GM21529 (cell line): Measurements from ENCODE around the gene SPIRE1.

ENCODE experiments used
- ATAC-seq: cut with Tn5 transposase; IDR thresholded peaks from one replicate; pipeline ENCODE4 v1.9.1; 2021; ENCODE audit not compliant: unreplicated experiment

SPIRE1 gene

DNA sequence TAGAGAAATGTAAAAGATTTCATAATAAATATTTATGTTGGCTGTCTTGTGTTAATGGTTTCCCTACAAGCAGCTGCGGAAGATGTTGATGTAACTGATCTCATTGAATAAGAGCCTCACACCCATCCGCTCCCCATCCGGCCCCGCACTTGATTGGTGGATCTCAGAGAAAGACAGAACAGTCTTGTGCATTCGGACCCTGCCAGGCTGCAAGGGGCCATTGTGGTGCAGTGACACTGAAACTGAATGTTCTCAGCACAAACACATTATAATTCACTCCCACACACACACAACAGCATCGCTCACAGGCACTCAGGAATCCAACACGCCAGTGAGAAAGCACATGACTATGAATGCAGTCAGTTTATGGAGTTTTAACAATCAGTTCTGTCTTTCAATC is 202.4 kb downstream of the SPIRE1 start:
- no peak for ATAC-seq

DNA sequence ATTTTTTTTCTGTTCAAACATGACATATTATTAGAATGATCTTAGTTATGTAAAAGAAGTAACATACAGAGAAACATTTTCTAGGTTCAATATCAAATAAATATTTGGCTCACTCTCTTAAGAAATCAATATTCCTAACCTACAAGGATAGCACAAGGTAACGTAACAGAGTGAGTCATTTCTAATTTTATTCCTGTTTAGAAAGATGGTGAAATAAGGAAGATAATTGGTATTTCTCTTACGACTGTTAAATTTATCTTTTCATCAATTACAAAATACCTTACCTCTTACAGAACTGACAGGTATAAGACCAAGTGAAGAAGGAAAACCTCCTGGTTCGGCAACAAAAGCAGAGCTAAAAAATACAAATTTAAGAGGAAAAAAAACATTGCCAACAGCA is 205.1 kb downstream of the SPIRE1 start:
- ATAC-seq = no peak

DNA sequence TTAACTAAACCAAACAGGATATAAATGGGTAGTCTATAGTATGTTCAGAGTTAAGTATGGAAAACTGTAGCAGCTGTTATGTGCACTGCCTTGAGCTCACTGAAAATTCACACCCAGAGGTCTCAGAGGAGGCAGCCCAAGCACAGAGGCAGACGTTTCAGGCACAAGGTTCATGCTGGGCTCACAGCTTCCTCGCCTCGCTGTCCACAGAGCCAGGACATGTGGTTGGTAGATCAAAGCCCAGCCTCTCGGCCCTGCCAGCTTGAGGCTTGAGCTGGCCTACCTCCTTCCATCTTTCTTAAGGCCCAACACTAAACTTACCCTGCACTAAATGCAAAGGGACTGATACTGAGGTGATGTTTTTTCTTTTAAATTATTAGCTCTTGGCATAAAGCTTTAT is 206.5 kb downstream of the SPIRE1 start:
- ATAC-seq = no peak

DNA sequence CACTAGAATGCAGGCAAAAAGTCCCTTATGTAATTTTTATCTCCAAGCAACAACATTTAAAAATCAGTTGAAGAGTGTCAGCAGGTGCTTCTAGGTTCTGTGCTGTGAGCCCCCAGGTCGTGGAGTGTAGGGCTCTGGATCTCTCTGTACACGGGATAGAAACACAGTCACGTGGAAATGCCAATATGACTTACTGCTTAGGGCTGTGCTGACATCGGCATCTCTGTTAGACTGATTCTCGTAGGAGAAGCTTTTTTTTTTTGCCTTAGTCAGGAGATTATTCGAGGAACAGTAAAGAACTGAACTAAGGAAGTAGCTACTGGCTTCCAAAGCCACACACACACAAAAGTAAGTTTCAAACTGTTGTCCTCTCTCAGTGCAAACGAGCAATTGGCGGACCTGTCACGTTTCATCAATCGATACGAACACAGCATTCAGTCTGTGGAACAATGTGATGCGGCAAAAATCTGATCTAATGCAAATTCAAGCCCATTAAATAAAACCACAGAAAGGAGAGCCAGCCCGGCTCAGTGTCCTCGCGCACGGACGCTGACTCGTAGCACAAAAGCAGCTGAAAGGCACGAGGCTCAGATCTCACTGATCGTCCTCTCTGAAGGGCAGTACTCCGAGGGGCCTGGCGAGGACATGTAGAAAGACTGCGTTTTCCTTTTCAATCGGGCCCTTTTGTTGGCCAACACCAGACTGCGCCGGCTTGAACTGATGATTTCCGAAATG is 208.7 kb downstream of the SPIRE1 start:
- no peak for ATAC-seq

DNA sequence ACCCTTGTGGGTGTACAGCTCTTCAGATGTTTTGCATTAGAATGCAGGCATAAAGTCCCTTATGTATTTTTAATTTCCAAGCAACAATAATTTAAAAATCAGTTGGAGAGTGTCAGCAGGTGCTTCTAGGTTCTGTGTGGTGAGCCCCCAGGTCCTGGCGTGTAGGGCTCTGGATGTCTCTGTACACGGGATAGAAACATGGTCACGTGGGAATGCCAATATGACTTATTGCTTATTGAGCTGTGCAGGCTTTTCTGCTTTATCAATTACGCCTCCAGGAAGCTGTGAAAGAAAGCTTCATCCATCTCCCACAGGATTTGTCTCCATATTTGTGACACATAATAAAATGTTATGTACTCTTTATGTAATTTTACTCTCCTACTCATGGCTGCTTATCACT is 212.4 kb downstream of the SPIRE1 start:
- no peak for ATAC-seq

DNA sequence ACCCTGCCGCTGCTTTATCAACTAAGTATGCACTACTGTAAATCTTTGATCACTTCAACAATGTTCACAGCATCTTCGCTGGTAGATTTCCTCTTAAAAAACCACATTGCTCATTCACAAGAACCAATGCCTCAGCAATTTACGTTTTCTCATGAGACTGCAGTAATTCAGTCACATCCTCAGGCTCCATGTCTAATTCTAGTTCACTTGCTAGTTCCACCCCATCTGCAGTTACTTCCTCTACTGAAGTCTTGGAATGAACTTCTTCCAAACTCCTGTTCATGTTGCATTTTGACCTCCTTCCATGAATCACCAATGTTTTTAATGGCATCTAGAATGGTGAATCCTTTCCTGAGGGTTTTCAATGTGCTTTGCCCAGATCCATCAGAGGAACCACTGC is 214.4 kb downstream of the SPIRE1 start:
- ATAC-seq = no peak

DNA sequence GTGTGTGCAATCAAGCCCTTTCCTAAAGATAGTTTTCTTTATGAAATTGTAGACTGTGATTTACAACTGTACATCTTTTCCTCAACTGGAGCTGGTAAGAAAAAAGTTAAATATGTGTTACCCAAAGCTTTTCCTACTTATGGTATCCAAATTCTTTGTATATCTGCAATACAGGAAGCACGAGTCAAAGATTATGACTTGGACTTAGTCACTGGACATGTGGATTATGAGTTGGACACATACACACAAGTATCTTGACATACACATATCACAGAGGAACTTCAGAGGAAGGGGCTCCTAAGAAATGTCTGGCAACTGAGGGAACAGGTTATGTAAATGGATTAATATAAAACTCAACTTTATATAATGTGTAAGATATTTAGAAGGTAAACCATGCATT is 215.0 kb downstream of the SPIRE1 start:
- ATAC-seq = no peak

DNA sequence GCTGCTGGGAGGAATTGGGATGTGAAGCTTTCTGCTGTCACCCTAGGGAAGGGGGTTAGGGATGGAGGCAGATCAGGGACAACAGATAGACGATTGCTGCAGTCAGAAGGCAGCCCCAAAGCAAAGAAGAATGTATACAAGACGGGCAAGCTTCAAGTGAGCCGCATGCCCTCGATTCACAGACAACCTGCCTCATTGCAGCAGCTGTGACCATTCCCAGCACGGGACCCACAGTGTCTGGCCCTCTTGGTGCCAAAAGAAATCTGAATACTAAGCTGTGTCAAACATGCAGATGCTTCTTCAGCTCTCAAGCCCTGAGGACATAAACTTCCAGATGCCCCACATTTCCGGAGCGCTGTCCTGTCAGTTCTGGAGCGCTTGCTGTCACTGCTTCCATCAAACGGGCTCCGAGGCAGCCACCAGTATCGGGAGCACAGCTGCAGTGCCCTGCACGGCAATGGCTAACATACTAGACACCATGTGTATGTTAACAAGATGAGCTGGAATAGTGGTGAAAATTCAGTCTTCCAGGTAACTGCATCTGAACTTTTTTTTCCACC is 216.4 kb downstream of the SPIRE1 start:
- no peak for ATAC-seq

DNA sequence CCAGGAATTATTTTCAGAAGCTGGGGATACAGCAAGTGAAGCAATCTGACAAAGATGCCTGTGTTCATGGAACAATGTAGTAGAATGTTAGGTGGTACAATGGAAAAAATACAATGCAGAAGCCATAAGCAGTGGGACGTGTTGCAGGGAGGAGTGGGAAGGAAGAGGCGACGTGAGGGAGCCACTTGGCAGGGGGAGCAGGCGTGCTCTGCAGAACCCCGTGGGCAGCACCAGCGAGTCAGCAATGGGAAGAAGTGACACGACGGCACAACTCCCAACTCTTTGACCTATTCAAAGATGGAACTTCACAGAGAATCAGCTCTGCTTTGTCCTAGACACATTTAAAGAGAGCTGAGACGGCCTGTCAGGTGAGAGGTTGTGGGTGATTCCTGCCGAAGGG is 219.7 kb downstream of the SPIRE1 start:
- no peak for ATAC-seq

DNA sequence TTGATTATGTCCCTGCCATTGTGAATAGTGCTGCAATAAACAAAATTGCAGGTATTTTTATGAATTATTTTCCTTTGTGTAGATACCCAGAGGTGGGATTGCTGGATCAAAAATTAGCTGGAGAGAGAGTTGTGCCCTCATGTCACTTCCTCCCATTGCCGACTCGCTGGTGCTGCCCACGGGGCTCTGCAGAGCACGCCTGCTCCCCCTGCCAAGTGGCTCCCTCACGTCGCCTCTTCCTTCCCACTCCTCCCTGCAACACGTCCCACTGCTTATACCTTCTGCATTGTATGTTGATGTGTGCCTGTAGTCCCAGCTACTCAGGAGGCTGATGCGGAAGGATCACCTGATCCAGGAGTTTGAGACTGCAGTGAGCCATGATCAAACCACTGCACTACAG is 222.0 kb downstream of the SPIRE1 start:
- ATAC-seq = no peak

DNA sequence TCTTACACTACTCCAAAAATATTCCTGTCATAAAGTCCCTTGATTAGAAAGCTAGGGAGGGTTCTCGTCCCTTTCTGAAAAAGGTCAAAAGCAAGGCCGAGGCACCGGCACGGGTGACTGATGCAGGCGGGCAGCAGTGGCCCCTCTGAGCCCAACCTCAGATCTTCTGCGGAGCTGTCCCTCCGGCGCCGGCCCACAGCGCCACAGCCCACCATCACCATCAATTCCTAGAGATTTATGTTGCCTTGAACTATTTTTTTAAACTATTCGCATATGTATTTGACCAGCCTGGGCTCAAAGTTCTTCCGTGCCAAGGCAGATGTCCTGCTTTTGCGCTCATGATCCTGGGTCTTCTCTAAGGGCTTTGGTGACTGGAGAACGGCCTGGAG is 223.4 kb downstream of the SPIRE1 start:
- ATAC-seq = no peak

DNA sequence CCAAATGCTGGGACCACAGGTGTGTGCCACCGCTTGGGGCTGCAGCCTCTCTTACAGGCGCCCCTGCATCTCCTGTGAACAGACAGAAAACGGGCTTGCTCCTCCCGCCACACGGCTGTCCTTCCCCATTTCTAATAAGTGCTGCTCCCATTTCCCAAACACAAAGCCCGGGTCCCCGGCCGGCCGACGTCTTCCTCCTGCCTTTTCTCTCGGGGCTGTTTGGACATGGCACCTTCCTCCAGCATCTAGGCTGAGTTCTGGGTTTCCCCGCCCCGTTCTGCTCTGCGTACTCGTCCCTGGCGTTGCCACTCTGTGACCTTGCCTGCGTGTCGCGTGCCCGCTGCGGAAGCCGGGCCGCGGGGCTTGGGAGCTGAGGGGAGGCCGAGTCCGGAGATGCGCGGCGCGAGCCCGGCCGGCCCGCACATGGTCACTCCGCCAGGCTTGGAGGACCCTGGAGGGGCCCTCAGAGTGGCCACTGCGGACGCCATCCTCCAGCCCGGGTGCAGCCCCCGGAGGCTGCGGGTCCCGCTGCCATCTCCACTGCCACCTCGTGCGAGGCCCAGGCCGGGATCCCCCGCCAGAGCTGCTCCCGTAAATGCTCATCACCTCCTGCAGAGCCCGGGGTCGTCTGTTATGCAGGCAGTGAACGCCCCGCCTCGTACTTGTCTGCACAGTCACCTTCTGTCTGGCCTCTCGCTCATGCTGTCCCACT is 223.9 kb downstream of the SPIRE1 start:
- ATAC-seq = no peak

DNA sequence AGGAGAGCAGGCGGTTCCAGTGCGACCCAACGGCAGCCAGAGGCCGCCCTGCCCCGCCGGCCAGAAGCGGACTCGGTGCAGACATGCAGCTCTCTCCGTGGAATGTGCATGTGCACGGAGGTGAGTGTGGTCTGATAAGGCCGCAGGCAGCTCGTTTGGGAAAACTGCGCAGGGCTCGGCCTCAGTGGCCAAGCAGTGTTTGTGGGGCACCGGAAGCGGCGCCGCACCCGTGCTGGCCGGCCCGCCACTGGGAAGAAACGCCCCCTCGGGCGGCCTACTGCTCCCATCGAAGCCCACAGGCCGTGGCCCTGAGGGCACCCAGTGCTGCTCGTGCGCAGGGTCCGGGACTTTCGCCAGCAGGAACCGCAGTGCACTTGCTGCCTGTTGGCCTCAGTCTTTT is 225.0 kb downstream of the SPIRE1 start:
- ATAC-seq = no peak

DNA sequence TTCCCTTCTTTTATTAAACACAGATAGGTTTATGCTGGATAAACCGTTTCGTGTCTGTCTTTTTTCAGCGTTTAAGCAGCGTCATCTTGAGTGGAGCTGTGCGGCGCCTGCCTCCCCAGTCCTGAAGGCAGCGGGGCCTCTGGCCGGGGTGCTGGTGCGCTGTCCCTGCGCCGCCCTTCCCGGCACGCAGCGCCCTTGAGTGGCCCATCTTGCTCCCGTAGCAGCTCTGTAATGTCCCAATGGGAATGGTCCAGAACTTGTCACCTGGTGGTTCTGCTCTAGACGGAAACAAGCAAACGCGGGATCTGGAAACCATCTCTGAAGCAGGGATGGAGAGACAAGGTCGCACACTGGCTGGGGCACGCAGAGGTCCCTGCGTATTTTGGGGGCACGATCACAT is 225.7 kb downstream of the SPIRE1 start:
- ATAC-seq = no peak

DNA sequence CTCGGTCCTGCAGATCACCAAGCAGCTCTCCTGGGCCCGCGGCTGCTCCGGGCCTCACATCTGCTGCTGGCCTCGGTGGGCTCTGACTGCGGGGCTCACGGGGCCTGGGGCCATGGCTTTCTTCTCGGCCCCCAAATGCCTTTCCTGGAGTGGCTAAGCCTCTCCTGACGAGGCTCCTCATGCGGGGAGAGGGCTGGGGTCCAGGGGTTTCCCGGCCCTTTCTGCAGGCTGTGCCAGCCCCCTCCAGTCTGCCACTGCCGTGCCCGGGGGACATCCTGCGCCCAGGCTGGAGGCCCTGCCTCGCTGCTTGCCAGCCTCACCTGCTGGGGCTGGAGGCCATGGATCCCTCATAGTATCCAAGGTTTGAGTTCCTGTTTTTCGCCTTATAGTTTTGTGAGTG is 226.3 kb downstream of the SPIRE1 start:
- ATAC-seq = no peak

DNA sequence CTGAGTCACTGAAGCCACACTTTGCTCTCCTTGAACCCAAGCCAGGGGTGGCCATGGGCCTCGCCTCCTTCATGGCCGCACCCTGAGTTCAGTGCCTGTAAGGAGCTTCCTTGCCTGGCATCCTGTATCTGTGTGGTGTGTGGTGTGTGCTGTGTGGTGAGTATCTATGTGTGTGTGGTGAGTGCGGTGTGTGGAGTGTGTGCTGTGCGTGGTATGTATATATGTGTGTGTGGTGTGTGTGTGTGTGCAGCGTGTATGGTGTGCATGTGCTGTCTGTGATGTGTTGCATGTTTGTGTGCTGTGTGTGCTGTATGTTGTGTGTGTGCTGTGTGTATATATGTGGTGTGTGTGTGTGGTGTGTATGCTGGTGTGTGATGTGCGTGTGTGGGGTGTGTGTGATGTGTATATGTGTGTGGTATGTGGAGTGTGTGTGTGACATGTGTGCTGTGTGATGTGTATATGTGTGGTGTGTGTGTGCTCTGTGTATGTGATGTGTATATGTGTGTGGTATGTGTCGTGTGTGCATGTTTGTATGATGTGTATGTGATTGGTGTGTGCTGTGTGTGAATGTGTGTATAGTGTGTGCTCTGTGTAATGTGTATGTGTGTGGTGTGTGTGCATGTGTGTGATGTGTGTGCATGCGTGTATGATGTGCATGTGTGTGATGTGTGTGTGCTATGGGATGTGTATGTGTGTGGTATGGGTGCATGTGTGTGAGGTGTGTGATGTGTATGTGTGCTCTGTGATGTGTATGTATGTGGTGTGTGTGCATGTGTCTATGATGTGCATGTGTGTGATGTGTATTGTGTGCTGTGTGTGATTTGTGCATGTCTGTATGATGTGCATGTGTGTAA is 227.5 kb downstream of the SPIRE1 start:
- no peak for ATAC-seq

DNA sequence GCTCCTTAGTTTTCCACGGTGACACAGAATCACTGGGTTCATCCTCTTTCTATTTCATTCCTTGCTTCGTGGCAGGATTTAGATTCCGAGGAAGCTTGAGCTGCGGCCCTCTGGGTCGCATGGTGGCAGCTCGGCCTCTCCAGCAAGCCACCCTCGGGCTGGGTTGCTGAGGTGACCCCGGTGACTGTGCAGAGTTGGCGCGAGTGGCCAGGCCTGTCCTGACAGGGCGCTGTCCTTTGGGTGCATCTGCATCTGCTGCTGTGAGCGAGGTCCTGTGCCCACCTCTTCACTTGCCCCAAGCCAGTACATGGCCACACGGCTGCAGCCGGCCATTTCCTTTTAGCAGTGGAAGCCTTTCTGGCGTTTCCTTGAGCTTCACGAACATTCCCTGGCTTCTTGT is 228.4 kb downstream of the SPIRE1 start:
- no peak for ATAC-seq

DNA sequence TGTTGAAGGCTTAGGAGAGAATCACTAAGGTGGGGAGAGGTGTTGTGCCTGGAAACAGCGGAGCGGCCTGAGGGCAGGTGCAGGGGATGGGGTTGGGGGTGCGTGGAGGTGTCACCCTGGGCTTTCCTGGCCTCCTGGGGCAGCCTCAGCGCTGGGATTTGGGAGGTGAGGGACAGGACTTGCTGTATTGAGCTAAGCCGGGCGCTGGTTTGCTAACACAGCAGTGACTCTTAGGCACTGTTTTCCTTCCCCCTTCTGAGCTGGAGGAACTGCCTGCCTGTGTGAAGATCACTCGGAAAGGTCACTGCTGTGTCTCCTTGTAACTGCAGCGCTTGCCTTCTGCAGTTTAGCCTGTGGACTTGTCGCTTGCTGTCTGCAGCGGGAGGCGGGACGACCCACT is 229.0 kb downstream of the SPIRE1 start:
- no peak for ATAC-seq

DNA sequence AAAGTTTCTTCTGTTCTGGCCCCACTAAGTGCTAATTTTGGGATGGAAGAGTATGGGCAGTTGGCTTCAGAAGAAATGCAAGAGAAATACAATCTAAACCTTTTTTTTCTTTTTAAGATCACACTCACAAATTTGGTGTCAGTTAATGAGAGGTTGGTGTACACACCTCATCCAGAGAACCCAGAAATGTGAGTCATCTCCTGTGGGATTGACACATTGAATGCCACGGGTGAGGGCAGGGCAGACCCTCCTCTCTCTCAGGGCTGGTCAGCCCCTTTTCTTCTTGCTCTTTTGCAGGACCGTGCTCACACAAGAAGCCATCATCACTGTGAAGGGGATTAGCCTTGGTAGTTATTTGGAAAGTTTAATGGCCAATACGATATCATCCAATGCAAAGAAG is 231.0 kb downstream of the SPIRE1 start:
- ATAC-seq = no peak

DNA sequence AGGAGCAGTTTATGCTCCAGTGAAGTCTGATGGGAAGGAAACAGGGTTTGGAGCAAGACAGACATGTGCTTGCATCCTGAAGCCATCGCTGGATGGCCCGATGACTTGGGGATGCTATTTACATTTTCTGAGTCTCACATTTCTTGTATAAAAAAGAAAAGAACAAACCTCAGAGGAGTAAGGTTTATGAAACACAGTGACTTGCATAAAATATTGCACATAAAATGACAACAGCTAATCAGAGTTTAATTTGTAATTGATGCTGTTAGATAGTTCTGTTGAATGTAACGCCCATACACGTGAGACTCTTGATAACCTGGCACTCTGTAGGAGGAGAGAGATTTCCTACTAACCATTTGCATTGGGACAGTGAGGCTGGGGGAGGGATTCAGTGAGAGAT is 233.7 kb downstream of the SPIRE1 start:
- ATAC-seq = no peak

DNA sequence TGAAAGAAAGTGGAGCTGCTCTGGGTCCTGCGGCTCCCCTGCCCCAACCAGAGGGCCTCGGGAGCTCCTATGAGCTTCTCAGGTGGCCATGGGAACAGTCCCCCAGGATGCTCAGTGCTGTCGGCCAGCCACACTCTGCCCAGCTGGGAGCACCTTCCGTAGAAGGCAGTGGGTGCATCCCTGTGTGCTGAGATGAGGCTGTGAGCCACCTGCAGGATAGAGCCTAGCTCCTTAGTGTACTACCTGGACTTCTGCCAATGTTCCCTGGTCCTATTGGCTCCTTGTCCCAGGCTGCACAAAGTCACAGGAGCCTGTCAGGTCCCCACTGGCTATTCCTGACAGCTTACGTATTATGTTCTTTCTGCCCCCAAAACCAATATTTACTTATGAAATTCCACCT is 234.1 kb downstream of the SPIRE1 start:
- no peak for ATAC-seq

DNA sequence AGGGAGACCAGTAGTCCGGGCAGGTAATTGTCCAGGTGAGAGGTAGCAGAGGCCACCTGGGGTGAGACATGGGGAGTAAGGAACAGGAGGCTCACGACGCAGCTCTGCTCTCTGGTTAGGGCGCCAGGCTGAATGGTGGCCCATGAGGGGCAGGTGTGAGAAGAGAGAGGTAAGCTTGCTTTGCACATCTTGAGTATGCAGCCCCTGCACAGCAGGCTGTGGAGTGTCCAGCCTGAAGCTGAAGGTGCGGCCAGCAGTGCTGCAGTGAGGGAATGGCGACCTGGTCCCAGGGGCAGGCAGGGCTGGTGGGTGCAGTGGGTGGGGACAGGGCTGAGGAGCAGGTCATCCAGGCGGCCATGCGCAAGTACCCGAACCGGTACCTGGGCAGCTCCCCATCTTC is 234.5 kb downstream of the SPIRE1 start:
- no peak for ATAC-seq
